ENCODE results near the gene GPR65.

DNA sequence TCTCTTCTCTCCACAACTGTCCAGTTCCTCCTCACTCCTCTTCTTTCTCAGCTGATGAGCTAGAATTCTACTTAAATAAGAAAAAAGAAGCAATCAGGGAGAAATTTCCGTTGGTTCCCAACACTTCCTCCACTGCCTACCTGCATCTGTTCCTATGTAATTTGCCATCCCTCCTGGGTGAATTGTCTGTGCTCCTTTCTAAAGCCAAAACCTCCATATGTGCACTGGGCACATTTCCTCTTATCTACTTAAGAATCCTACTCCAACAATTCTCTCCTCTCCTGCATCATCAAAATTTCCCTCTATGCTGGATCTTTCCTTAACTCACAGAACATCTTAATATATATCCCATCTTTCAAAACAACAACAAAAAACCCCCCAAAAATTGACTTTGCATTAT lies 35.2 kb downstream of the GPR65 start:
- TF ChIP-seq, protein P1, sequence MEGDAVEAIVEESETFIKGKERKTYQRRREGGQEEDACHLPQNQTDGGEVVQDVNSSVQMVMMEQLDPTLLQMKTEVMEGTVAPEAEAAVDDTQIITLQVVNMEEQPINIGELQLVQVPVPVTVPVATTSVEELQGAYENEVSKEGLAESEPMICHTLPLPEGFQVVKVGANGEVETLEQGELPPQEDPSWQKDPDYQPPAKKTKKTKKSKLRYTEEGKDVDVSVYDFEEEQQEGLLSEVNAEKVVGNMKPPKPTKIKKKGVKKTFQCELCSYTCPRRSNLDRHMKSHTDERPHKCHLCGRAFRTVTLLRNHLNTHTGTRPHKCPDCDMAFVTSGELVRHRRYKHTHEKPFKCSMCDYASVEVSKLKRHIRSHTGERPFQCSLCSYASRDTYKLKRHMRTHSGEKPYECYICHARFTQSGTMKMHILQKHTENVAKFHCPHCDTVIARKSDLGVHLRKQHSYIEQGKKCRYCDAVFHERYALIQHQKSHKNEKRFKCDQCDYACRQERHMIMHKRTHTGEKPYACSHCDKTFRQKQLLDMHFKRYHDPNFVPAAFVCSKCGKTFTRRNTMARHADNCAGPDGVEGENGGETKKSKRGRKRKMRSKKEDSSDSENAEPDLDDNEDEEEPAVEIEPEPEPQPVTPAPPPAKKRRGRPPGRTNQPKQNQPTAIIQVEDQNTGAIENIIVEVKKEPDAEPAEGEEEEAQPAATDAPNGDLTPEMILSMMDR (IDR thresholded peaks at IDR 0.05) = no peak
- no peak for TF ChIP-seq POLR2A (IDR thresholded peaks at IDR 0.05)

Measured in tibial nerve (tissue), 3 donors.